ENCODE results near the gene SPARCL1. TPM values are rescaled to one million over a fixed set of nuclear protein-coding genes. Genes with fewer than 3 reads are reported as not detected.

Gene SPARCL1
- polyA plus RNA-seq, 1 experiment = not detected

DNA sequence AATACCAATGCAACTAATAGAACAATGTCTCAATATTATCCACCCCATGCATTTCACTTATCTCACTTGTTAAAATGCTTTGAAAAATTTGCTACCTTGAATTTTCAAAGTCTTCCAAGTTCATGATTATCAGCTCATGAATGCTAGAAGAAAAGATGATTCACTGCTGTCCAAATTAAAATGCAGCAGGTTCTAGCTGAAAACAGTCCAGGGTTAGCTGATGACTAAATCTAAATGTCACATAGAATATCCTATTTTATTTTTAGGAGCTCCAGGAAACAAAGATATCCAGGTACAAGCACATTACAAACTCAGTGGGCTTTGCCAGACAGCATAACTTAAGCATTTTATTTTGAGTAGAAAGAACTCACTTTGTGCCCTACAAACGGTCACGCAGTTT, 38.0 kb upstream of the SPARCL1 start:
- Histone ChIP-seq H3K27ac (ENCODE audit: low read depth, low read length) (no peak overlapping the region), H3K4me3 (ENCODE audit: low read depth, low read length) (no peak overlapping the region), H3K9me3 (ENCODE audit: control insufficient read depth, insufficient read depth, low read length) (no peaks in the 10 kb centered on the region), H3K27me3 (ENCODE audit: control insufficient read depth, insufficient read depth, low read length) (peaks cover 4% of the 10 kb centered on the region)
- DNase-seq (ENCODE audit: low read depth, low spot score) = no peak
- TF ChIP-seq, protein P1, sequence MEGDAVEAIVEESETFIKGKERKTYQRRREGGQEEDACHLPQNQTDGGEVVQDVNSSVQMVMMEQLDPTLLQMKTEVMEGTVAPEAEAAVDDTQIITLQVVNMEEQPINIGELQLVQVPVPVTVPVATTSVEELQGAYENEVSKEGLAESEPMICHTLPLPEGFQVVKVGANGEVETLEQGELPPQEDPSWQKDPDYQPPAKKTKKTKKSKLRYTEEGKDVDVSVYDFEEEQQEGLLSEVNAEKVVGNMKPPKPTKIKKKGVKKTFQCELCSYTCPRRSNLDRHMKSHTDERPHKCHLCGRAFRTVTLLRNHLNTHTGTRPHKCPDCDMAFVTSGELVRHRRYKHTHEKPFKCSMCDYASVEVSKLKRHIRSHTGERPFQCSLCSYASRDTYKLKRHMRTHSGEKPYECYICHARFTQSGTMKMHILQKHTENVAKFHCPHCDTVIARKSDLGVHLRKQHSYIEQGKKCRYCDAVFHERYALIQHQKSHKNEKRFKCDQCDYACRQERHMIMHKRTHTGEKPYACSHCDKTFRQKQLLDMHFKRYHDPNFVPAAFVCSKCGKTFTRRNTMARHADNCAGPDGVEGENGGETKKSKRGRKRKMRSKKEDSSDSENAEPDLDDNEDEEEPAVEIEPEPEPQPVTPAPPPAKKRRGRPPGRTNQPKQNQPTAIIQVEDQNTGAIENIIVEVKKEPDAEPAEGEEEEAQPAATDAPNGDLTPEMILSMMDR (IDR thresholded peaks at IDR 0.05; ENCODE audit: low read depth, low read length) = no peak
- ChIA-PET CTCF (no interaction called here), POLR2A (no interaction called here)

DNA sequence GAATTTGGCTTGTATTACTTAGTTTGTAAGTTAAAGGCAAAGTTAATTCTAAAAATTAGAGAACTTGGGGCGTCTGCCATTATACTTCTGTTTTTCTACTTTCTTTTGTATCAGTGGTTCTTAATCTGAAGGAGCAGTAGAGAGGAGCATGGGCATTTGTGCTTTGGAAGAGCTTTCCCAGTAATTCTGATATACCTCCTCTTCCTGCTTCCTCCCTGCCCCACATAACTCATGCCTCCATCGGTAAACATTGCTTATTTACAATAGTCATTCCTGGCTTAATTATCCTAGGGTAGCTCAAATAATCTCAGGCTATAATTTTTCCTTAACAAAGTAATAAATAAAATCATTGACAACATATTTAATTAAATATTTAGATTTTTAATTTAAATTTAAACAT, 37.1 kb upstream of the SPARCL1 start:
- no peak for DNase-seq (ENCODE audit: low read depth, low spot score)
- ChIA-PET CTCF (no interaction called here), POLR2A (no interaction called here)
- TF ChIP-seq, protein P1 (IDR thresholded peaks at IDR 0.05; ENCODE audit: low read depth, low read length) = no peak
- no peak overlapping the region for H3K27ac ChIP-seq (ENCODE audit: low read depth, low read length)
- H3K27me3 ChIP-seq (ENCODE audit: control insufficient read depth, insufficient read depth, low read length) = peaks cover 4% of the 10 kb centered on the region
- H3K4me3 ChIP-seq (ENCODE audit: low read depth, low read length) = no peak overlapping the region
- H3K9me3 ChIP-seq (ENCODE audit: control insufficient read depth, insufficient read depth, low read length) = no peaks in the 10 kb centered on the region

DNA sequence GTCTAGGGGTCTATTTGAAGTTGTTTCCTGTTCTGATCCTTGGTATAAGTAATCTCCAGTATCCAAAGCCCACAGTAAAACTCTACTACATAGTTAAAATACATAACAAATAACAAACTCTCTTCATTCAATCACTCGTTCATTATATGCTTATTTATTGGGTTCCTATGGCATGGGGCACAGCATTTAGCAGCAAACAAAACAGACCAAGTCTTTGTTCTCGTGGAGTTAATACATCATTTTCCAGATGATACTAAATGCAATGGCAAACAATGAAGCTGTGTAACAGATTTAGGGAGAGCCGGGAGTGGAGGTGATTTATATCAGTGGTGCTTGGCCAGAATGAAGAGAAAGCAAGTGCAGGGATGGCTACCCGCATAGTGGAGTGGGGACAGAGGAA, 36.6 kb upstream of the SPARCL1 start:
- Histone ChIP-seq H3K27ac (ENCODE audit: low read depth, low read length) (no peak overlapping the region), H3K4me3 (ENCODE audit: low read depth, low read length) (no peak overlapping the region), H3K9me3 (ENCODE audit: control insufficient read depth, insufficient read depth, low read length) (no peaks in the 10 kb centered on the region), H3K27me3 (ENCODE audit: control insufficient read depth, insufficient read depth, low read length) (peaks cover 4% of the 10 kb centered on the region)
- DNase-seq (ENCODE audit: low read depth, low spot score) = no peak
- ChIA-PET POLR2A (no interaction called here), CTCF (no interaction called here)
- TF ChIP-seq, protein P1 (IDR thresholded peaks at IDR 0.05; ENCODE audit: low read depth, low read length) = no peak

- peaks cover 2% of the 10 kb centered on the region for H3K27me3 ChIP-seq (ENCODE audit: control insufficient read depth, insufficient read depth, low read length)
- ChIA-PET POLR2A (no interaction called here), CTCF (interaction anchor here (0.9 kb wide), 1 partner anchor 16 kb away, joined by 4 read pairs; no protein-coding TSS in a partner anchor)
- H3K4me3 ChIP-seq (ENCODE audit: low read depth, low read length) = no peak overlapping the region
- TF ChIP-seq, protein P1 (IDR thresholded peaks at IDR 0.05; ENCODE audit: low read depth, low read length) = no peak
- H3K27ac ChIP-seq (ENCODE audit: low read depth, low read length) = no peak overlapping the region
- no peaks in the 10 kb centered on the region for H3K9me3 ChIP-seq (ENCODE audit: control insufficient read depth, insufficient read depth, low read length)
- no peak for DNase-seq (ENCODE audit: low read depth, low spot score)
Observed at GRCh38 chr4:87560802-87561201, 31.6 kb upstream of the SPARCL1 start.

DNA sequence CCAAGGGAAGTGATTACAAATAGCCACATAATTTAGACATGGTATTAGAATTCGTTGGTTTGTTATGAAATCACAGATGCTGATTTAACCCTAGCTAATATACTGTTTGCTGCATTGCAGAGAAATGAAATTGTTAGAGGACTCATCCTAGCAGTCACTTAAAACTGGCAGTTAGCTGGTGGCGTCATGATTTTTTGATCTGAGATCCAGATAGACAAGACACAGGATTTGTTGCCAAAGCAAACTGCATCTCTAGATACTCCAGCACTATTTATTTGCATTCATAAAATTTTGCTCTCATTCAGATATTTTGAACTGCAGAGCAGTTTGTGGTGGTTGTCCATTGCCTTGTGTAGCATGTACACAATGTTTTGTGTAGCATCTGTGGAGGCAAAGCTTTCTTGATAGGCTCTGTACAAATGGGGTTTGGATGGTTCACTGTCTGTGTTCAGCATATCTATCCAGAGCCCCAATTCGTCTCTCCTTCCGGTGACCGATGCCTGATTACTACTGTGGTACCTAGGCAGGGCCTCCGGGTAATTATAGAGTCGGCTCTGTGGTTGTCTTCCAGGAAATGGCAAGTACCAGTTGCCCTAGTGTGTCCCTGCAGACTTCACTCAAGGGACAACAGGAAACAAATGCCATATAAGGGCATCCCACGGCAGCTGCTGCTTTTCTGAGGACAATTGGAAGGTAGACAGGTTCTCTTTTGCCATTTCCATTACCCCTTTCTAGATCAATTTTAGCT, 30.1 kb upstream of the SPARCL1 start:
- H3K27me3 ChIP-seq (ENCODE audit: control insufficient read depth, insufficient read depth, low read length) = peaks cover 2% of the 10 kb centered on the region
- no peaks in the 10 kb centered on the region for H3K9me3 ChIP-seq (ENCODE audit: control insufficient read depth, insufficient read depth, low read length)
- ChIA-PET CTCF (no interaction called here), POLR2A (interaction anchor here (0.7 kb wide), 1 partner anchor 21 kb away, joined by 5 read pairs; no protein-coding TSS in a partner anchor)
- TF ChIP-seq, protein P1 (IDR thresholded peaks at IDR 0.05; ENCODE audit: low read depth, low read length) = no peak
- H3K4me3 ChIP-seq (ENCODE audit: low read depth, low read length) = no peak overlapping the region
- no peak for DNase-seq (ENCODE audit: low read depth, low spot score)
- no peak overlapping the region for H3K27ac ChIP-seq (ENCODE audit: low read depth, low read length)
